K562 (cell line): ENCODE measurements around the gene XBP1. TPM values are rescaled to one million over a fixed set of nuclear protein-coding genes. Genes with fewer than 3 reads are reported as not detected.

Experiments used
- ARID1B ChIP-seq: fragments of 450-650 bp; IDR thresholded peaks from 2 replicates; pipeline ENCODE4 v1.6.1; 2016; ENCODE audit warnings: antibody characterized with exemption, mild to moderate bottlenecking, inconsistent platforms
- BCL6 ChIP-seq: fragments of 250-450 bp; sonication (Bioruptor Pico); IDR thresholded peaks from 2 replicates; pipeline ENCODE4 v1.4.0; 2020
- CBX2 ChIP-seq: fragments of 200-600 bp; sonication (generic); IDR thresholded peaks from one replicate; pipeline ENCODE4 v1.6.1; 2012; ENCODE audit warnings: mild to moderate bottlenecking, low read length, inconsistent platforms; ENCODE audit not compliant: insufficient read depth, poor library complexity, severe bottlenecking
- CBX8 ChIP-seq: fragments of 200-600 bp; sonication (generic); IDR thresholded peaks from 2 replicates; pipeline ENCODE4 v1.6.1; 2012; ENCODE audit warnings: borderline replicate concordance, mixed run types, low read depth, mild to moderate bottlenecking, moderate library complexity, mixed read lengths, low read length, control low read depth, inconsistent platforms; ENCODE audit not compliant: poor library complexity, severe bottlenecking; ENCODE audit errors: extremely low read depth
- CEBPG ChIP-seq, 3 experiments: fragments of 200-800 bp in 1 of 3; sonication (Bioruptor generic) in 1 of 3; sonication (generic) in 1 of 3; formaldehyde crosslinking in 1 of 3; IDR thresholded peaks in 2 of 3; conservative IDR thresholded peaks in 1 of 3; 2 replicates each; pipeline versions ENCODE4 v1.6.1 to v1.8.0; 2016 to 2022; ENCODE audit warnings: missing compliant biosample characterization in 2 of 3, missing genetic modification characterization in 2 of 3, mild to moderate bottlenecking in 1 of 3, missing genetic modification reagents in 1 of 3
- CREB1 ChIP-seq, 2 experiments: sonication (generic) in 1 of 2; formaldehyde crosslinking in 1 of 2; IDR thresholded peaks; 2 replicates each; pipeline versions ENCODE4 v1.6.1 to v1.8.0; 2012 to 2022; ENCODE audit warnings: inconsistent platforms in 1 of 2, mild to moderate bottlenecking in 1 of 2, missing genetic modification reagents in 1 of 2, moderate library complexity in 1 of 2
- CTBP1 ChIP-seq: fragments of 450-650 bp; IDR thresholded peaks from 2 replicates; pipeline ENCODE4 v1.6.1; 2016; ENCODE audit warnings: borderline replicate concordance
- E2F4 ChIP-seq: sonication (generic); formaldehyde crosslinking; IDR thresholded peaks from 2 replicates; pipeline ENCODE4 v1.8.0; 2022; ENCODE audit warnings: mild to moderate bottlenecking, low read depth, missing genetic modification reagents
- KLF6 ChIP-seq: fragments of 250-450 bp; sonication (Bioruptor Pico); IDR thresholded peaks from 2 replicates; pipeline ENCODE4 v1.4.0; 2020; ENCODE audit warnings: mild to moderate bottlenecking, moderate library complexity, borderline replicate concordance
- MCM2 ChIP-seq: fragments of 450-650 bp; IDR thresholded peaks from 2 replicates; pipeline ENCODE4 v1.6.1; 2017; ENCODE audit warnings: low read depth, mild to moderate bottlenecking
- PREB ChIP-seq: sonication (generic); formaldehyde crosslinking; IDR thresholded peaks from 2 replicates; pipeline ENCODE4 v1.8.1; 2023; ENCODE audit warnings: mild to moderate bottlenecking, missing genetic modification reagents
- SAFB2 ChIP-seq: fragments of 200-400 bp; formaldehyde crosslinking; IDR thresholded peaks from 2 replicates; pipeline ENCODE4 v1.6.1; 2018; ENCODE audit warnings: borderline replicate concordance, low read length, low read depth, moderate library complexity; ENCODE audit not compliant: severe bottlenecking
- SREBF2 ChIP-seq: sonication (generic); formaldehyde crosslinking; IDR thresholded peaks from 2 replicates; pipeline ENCODE4 v1.4.0; 2020; ENCODE audit warnings: mild to moderate bottlenecking, missing genetic modification reagents
- TAL1 ChIP-seq: fragments of 450-650 bp; IDR thresholded peaks from 2 replicates; pipeline ENCODE4 v1.6.1; 2016; ENCODE audit warnings: mild to moderate bottlenecking
- TCF7L2 ChIP-seq: fragments of 150-350 bp; IDR thresholded peaks from 2 replicates; pipeline ENCODE4 v1.6.1; 2016; ENCODE audit warnings: low read depth, mild to moderate bottlenecking, low read length, moderate library complexity
- TSHZ1 ChIP-seq: fragments of 250-450 bp; sonication (Bioruptor Pico); IDR thresholded peaks from 2 replicates; pipeline ENCODE4 v1.4.0; 2020; ENCODE audit warnings: mild to moderate bottlenecking, moderate library complexity
- ZFP91 ChIP-seq: sonication (generic); formaldehyde crosslinking; IDR thresholded peaks from 2 replicates; pipeline ENCODE4 v1.8.0; 2022; ENCODE audit warnings: mild to moderate bottlenecking, missing genetic modification reagents
- ZNF436 ChIP-seq: fragments of 250-450, 450-650 bp; sonication (Bioruptor Pico); formaldehyde crosslinking; IDR thresholded peaks from 2 replicates; pipeline ENCODE4 v1.7.0; 2020; ENCODE audit warnings: mild to moderate bottlenecking
- ZNF668 ChIP-seq: fragments of 250-450 bp; sonication (Bioruptor Pico); IDR thresholded peaks from 2 replicates; pipeline ENCODE4 v1.8.0; 2022; ENCODE audit warnings: mild to moderate bottlenecking, inconsistent platforms
- polyA plus RNA-seq, 8 experiments: library from polyadenylated mRNA; depleted of rRNA in 4 of 8; stranded (reverse) in 5 of 8; unstranded in 3 of 8; fragments of >200 nt; fragmentation: Nextera tagmentation in 2 of 8; fragmentation: Illumina TruSeq in 1 of 8; extraction: Ambion mirVana in 2 of 8; extraction: Trizol in 1 of 8; gene quantifications; 2 replicates each; pipeline versions ENCODE4 v1.2.1 to v1.2.3, GENCODE V29; 2011 to 2014; ENCODE audit warnings: inconsistent platforms in 1 of 8, missing spikeins in 1 of 8
- total RNA-seq, 7 experiments: library from RNA; depleted of rRNA in 6 of 7; stranded (reverse); fragments of >200 nt in 6 of 7; fragmentation: Illumina TruSeq in 2 of 7; extraction: Trizol in 2 of 7; gene quantifications; 2 replicates each; pipeline versions ENCODE4 v1.2.1 to v1.2.3, GENCODE V29; 2011 to 2021; ENCODE audit warnings: low replicate concordance in 1 of 7

The XBP1 gene
- total and polyA plus RNA-seq, 9 of the 15 experiments (the other 6 are each of a cell fraction or from before 2014, with no cell fraction given), result 25.0 to 218 (median 94.6) TPM

GRCh38 chr22:28772633-28773460 is 27.5 kb downstream of the XBP1 start, which contains the start of gene CCDC117 (continued):
- TF ChIP-seq CEBPG (CRISPR knock-in tag; IDR thresholded peaks at IDR 0.05) (no peak), CEBPG (tag; conservative IDR thresholded peaks at IDR 0.05 in 1 of 2, IDR thresholded peaks at IDR 0.05 in 1 of 2) (no peak), BCL6 (CRISPR knock-in tag) (no peak), E2F4 (CRISPR knock-in tag) (no peak), CBX2 (no peak), SAFB2 (no peak), ZFP91 (CRISPR knock-in tag) (no peak), SREBF2 (no peak), TSHZ1 (CRISPR knock-in tag) (no peak), KLF6 (no peak), PREB (no peak), TAL1 (no peak), TCF7L2 (no peak), CTBP1 (no peak), CREB1 (IDR thresholded peaks at IDR 0.05) (peak; percentile 70; the same call in 1 of the 2 replicates), CREB1 (CRISPR knock-in tag; IDR thresholded peaks at IDR 0.05) (peak; percentile 64), ARID1B (no peak), CBX8 (no peak), MCM2 (no peak), ZNF668 (no peak), ZNF436 (no peak)
